Heart left ventricle (tissue), 16 donors: ENCODE measurements around the gene NTMT1. TPM values are rescaled to one million over a fixed set of nuclear protein-coding genes. Genes with fewer than 3 reads are reported as not detected.

Experiments
- ATAC-seq, 4 donors: fragments of 200-7000 bp; cut with Tn5 transposase; one replicate each; pipeline ENCODE4 v1.9.1; 2020 to 2022; ENCODE audit warnings: moderate library complexity in 4 of 4, mild to moderate bottlenecking in 3 of 4, moderate number of reproducible peaks in 1 of 4
- DNase-seq, 5 donors: peaks; one replicate each; pipeline ENCODE4 v3.0.0-alpha.2; 2020
- H3K27ac ChIP-seq, 12 donors: fragments of 200-600 bp; sonication (generic) in 4 of 12; one replicate each; pipeline versions ENCODE4 v1.5.0 to v1.8.0; 2016 to 2022; ENCODE audit warnings: mild to moderate bottlenecking in 2 of 12
- H3K27me3 ChIP-seq, 9 donors: fragments of 200-600 bp; sonication (generic) in 2 of 9; one replicate each; pipeline versions ENCODE4 v1.5.1 to v1.8.0; 2016 to 2022; ENCODE audit warnings: mild to moderate bottlenecking in 3 of 9
- H3K36me3 ChIP-seq, 9 donors: fragments of 200-600 bp; sonication (generic) in 2 of 9; one replicate each; pipeline versions ENCODE4 v1.5.0 to v1.8.0; 2018 to 2022; ENCODE audit warnings: mild to moderate bottlenecking in 2 of 9
- H3K4me1 ChIP-seq, 12 donors: fragments of 200-600 bp; sonication (generic) in 4 of 12; one replicate each; pipeline versions ENCODE4 v1.5.0 to v1.8.0; 2016 to 2022; ENCODE audit warnings: mild to moderate bottlenecking in 3 of 12
- H3K4me3 ChIP-seq, 12 donors: fragments of 200-600 bp; sonication (generic) in 4 of 12; one replicate each; pipeline versions ENCODE4 v1.5.0 to v1.8.0; 2017 to 2022; ENCODE audit warnings: mild to moderate bottlenecking in 9 of 12, moderate library complexity in 4 of 12
- H3K9me3 ChIP-seq, 12 donors: fragments of 200-600 bp; sonication (generic) in 4 of 12; one replicate each; pipeline versions ENCODE4 v1.5.0 to v1.8.0; 2016 to 2022; ENCODE audit warnings: mild to moderate bottlenecking in 1 of 12
- POLR2A ChIP-seq, 2 donors: fragments of 450-650 bp; IDR thresholded peaks; one replicate each; pipeline ENCODE4 v1.6.1; 2017; ENCODE audit warnings: antibody characterized with exemption in 2 of 2, mild to moderate bottlenecking in 2 of 2, moderate library complexity in 2 of 2
- WGBS, 4 donors: extraction: QIAGEN DNeasy Blood & Tissue Kit in 2 of 4; methylation state at CpG; one replicate each; pipeline versions ENCODE4 v1.1.5 to v1.1.7; 2013 to 2018; 5-methylcytosine and 5-hydroxymethylcytosine counted together
- intact Hi-C, 10 donors: fragments of 100-400 bp; cut with DNase I; formaldehyde crosslinking; loops; one replicate each; pipeline versions ENCODE4 v1.11.1 to v1.14.2; 2022
- polyA plus RNA-seq, 2 donors: library from polyadenylated mRNA; stranded (reverse); fragments of 200-250 nt; gene quantifications; one replicate each; pipeline ENCODE4 v1.2.3, GENCODE V29; 2013
- total RNA-seq, 9 donors: library from RNA; depleted of rRNA in 2 of 9; stranded (reverse); fragments of >200 nt in 2 of 9; fragmentation: NEBNext Ultra II Directional in 3 of 9; extraction: Animal tissue kit (Norgen Biotek cat#: 25700) in 3 of 9; gene quantifications; one replicate each; pipeline versions ENCODE4 v1.1.0 to v1.2.4, GENCODE V29; 2016 to 2023
- TF ChIP-seq, protein P1 (sequence below), 12 donors: fragments of 200-600 bp; sonication (generic) in 4 of 12; IDR thresholded peaks; one replicate each; pipeline versions ENCODE4 v1.5.0 to v1.8.0; 2018 to 2022; ENCODE audit warnings: antibody characterized with exemption in 12 of 12, mild to moderate bottlenecking in 5 of 12
- donor health status: ischemic (EF 13 %, LVEDD 7.1; RV severe dilation, severe dysfunction).
- donor health status: healthy with polysubstance abuse.
- donor health status: DM: no; HTN: yes; CAD: no.
- donor health status: DM: no; HTN: no; CAD: no.
- donor health status: ischemic (EF 25% LVEDD 6.9; RV normal size, moderate dysfunction).
- donor health status: ischemic (EF 25% LVEDD 5.7; RV mildly dilated, moderate dysfunction).
- donor health status: healthy.
- donor health status: DM: yes; HTN: yes; CAD: no.
- donor health status: ischemic (EF 35%, LVEDD 5.7; RV mildly dilated, moderate dysfunction).
- donor health status: nonischemic (EF 11% LVEDD 7.7; RV severe dilation, severe dysfunction).
- donor health status: DM: yes; HTN: yes; CAD: no.
- donor health status: PGD.
- donor health status: ischemic (EF 29% LVEDD 5.4; RV normal size, mild dysfunction).
- donor health status: nonischemic (EF 23%, LVEDD 6.1; RV moderate dilation, normal function).

Gene NTMT1
- total and polyA plus RNA-seq, 11 donors = 39.0 to 111 (median 61.5) TPM

DNA sequence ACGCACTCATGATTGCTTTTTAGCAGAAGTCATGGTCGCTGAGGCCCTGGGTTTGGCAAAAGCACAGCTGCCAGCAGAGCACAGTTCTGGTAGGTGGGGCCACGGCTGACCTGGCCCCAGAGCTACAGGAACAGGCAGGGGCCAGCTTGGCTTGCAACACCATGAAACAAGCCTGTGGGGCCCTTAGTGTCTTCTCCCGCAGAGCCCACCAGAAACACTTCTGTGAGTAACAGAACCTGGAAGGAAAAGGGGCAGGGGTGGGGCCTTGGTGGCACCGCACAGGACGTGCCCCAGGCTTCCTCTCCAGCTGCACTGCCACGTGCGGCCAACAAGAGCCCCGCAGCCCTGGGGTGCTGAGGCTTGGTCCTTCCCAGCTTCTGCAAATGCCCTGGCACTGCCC is 11.1 kb downstream of the NTMT1 start:
- WGBS, 4 donors = 59 to 71% (median 64%) methylated on average over 3 to 9 of the region's 9 CpGs
- TF ChIP-seq POLR2A (IDR thresholded peaks at IDR 0.05) = no peak
- TF ChIP-seq, protein P1, sequence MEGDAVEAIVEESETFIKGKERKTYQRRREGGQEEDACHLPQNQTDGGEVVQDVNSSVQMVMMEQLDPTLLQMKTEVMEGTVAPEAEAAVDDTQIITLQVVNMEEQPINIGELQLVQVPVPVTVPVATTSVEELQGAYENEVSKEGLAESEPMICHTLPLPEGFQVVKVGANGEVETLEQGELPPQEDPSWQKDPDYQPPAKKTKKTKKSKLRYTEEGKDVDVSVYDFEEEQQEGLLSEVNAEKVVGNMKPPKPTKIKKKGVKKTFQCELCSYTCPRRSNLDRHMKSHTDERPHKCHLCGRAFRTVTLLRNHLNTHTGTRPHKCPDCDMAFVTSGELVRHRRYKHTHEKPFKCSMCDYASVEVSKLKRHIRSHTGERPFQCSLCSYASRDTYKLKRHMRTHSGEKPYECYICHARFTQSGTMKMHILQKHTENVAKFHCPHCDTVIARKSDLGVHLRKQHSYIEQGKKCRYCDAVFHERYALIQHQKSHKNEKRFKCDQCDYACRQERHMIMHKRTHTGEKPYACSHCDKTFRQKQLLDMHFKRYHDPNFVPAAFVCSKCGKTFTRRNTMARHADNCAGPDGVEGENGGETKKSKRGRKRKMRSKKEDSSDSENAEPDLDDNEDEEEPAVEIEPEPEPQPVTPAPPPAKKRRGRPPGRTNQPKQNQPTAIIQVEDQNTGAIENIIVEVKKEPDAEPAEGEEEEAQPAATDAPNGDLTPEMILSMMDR (IDR thresholded peaks at IDR 0.05) = no peak
- H3K27ac ChIP-seq = no peak overlapping the region
- ATAC-seq (no peak), DNase-seq (no peak)
- peaks cover 9 to 76% (median 68%) of the 10 kb centered on the region in 9 donors for H3K36me3 ChIP-seq
- no peaks in the 10 kb centered on the region for H3K9me3 ChIP-seq
- intact Hi-C loops = no loop called here
- no peak overlapping the region for H3K4me3 ChIP-seq
- H3K4me1 ChIP-seq = peaks cover 0 to 33% (median 24%) of the 10 kb centered on the region in 12 donors
- no peaks in the 10 kb centered on the region for H3K27me3 ChIP-seq

- H3K4me3 ChIP-seq = no peak overlapping the region
- no peak overlapping the region for H3K27ac ChIP-seq
- peaks cover 9 to 70% (median 65%) of the 10 kb centered on the region in 9 donors for H3K36me3 ChIP-seq
- H3K4me1 ChIP-seq = peaks cover 0 to 26% (median 21%) of the 10 kb centered on the region in 12 donors
- ATAC-seq (no peak), DNase-seq (no peak)
- intact Hi-C loops = no loop called here
- no peaks in the 10 kb centered on the region for H3K27me3 ChIP-seq
- 62 to 72% (median 65%) methylated on average over 23 to 29 of the region's 29 CpGs for WGBS, 4 donors
- no peaks in the 10 kb centered on the region for H3K9me3 ChIP-seq
- TF ChIP-seq, protein P1 (IDR thresholded peaks at IDR 0.05) = no peak
- TF ChIP-seq POLR2A (IDR thresholded peaks at IDR 0.05) = no peak
These were observed 11.9 kb downstream of the NTMT1 start for GRCh38 chr9:129637673-129638439.

DNA sequence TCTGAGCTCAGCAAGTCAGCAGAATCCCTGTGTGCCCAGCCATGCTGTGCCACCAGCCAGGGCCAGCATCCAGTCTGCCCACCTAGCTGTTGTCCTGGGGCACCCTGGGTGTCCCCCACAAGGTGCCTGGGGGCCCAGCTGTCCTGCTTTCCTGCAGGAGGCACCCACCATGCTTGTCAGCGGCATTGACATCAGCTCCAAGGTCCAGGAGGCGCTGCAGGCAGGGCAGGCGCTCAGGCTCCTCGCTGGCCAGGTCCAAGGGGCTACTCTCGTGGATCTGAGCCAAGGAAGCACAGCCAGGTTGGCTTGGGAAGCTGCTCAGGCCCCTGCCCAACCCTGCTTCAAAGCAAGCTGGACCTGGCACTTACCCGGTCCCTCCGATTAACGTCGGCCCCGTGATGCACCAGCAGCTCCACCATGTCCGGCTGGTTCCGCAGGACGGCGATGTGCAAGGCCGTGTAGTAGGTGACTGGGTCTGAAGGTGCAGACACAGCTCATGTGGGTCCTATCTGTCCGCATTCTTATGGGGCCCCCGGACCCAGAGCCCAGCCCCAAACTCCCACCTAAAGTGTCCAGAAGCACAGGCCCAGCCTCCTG is 13.2 kb downstream of the NTMT1 start:
- intact Hi-C loops = no loop called here
- 89 to 94% (median 90%) methylated on average over 4 to 17 of the region's 17 CpGs for WGBS, 4 donors
- Histone ChIP-seq H3K27me3 (no peaks in the 10 kb centered on the region), H3K4me3 (no peak overlapping the region), H3K36me3 (peaks cover 9 to 57% (median 52%) of the 10 kb centered on the region in 9 donors), H3K4me1 (peaks cover 0 to 26% (median 21%) of the 10 kb centered on the region in 12 donors), H3K9me3 (no peaks in the 10 kb centered on the region), H3K27ac (no peak overlapping the region)
- TF ChIP-seq, protein P1 (IDR thresholded peaks at IDR 0.05) = no peak
- TF ChIP-seq POLR2A (IDR thresholded peaks at IDR 0.05) = no peak
- ATAC-seq (no peak), DNase-seq (no peak)

DNA sequence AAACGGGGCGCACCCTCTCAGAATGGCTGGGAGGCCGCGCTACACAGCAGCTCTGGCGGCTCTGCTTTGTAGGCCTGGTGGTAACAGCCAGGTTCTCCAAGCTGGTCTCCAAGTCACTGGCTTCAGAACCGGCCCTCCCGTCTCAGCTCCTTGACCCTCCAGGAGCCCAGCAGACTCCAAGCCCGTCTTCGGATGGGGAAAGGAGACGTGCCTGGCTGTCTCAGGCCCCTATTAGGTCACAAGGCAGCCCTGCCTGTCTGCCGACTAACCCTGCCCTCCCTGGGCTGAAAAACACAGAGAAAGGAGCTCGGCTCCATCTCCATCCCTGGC is 13.8 kb downstream of the NTMT1 start:
- TF ChIP-seq POLR2A (IDR thresholded peaks at IDR 0.05) = no peak
- TF ChIP-seq, protein P1 (IDR thresholded peaks at IDR 0.05) = no peak
- DNase-seq = no peak
- intact Hi-C loops = loop anchor here in 9 of 10 donors (5.0 to 10.0 kb wide), 5 partner anchors 85 to 143 kb away; no protein-coding TSS in a partner anchor
- H3K27ac ChIP-seq = no peak overlapping the region
- WGBS, 4 donors = 69 to 87% (median 80%) methylated on average over 8 to 12 of the region's 12 CpGs
- H3K9me3 ChIP-seq = no peaks in the 10 kb centered on the region
- ATAC-seq = no peak
- H3K4me3 ChIP-seq = no peak overlapping the region
- H3K36me3 ChIP-seq = peaks cover 6 to 52% (median 47%) of the 10 kb centered on the region in 9 donors
- no peaks in the 10 kb centered on the region for H3K27me3 ChIP-seq
- H3K4me1 ChIP-seq = peaks cover 0 to 26% (median 21%) of the 10 kb centered on the region in 12 donors
